ENCODE results near the gene TPCN1.

- no peak for TF ChIP-seq POLR2A (IDR thresholded peaks at IDR 0.05; ENCODE audit: low read length)
- no peak for TF ChIP-seq GATA1 (IDR thresholded peaks at IDR 0.05; ENCODE audit: low read depth, low read length)
Observed at GRCh38 chr12:113201187-113202177, 19.8 kb upstream of the TPCN1 start.
